Peyer's patch (tissue), 4 donors: ENCODE measurements around the gene PCK2. TPM values are rescaled to one million over a fixed set of nuclear protein-coding genes. Genes with fewer than 3 reads are reported as not detected.

Experiments used
- DNase-seq, 3 donors: peaks; one replicate each; pipeline ENCODE4 v3.0.0-alpha.2; 2017 to 2019
- H3K27ac ChIP-seq, 4 donors: fragments of 200-600 bp; sonication (generic); one replicate each; pipeline ENCODE4 v1.5.1; 2016 to 2019
- H3K27me3 ChIP-seq, 2 donors: fragments of 200-600 bp; sonication (generic); one replicate each; pipeline ENCODE4 v1.5.1; 2019
- H3K36me3 ChIP-seq, 3 donors: fragments of 200-600 bp; sonication (generic); one replicate each; pipeline ENCODE4 v1.5.1; 2016 to 2019
- H3K4me1 ChIP-seq, 4 donors: fragments of 200-600 bp; sonication (generic); one replicate each; pipeline ENCODE4 v1.5.1; 2016 to 2019
- H3K4me3 ChIP-seq, 4 donors: fragments of 200-600 bp; sonication (generic); 1 replicate in 3 of 4; 2 replicates in 1 of 4; pipeline ENCODE4 v1.5.1; 2016 to 2019; ENCODE audit warnings: mild to moderate bottlenecking in 1 of 4
- H3K9me3 ChIP-seq, 4 donors: fragments of 200-600 bp; sonication (generic); one replicate each; pipeline ENCODE4 v1.5.1; 2016 to 2019; ENCODE audit warnings: mild to moderate bottlenecking in 1 of 4
- CTCF ChIP-seq, 6 experiments: fragments of 450-650 bp in 4 of 6; fragments of 200-600 bp in 2 of 6; sonication (generic) in 1 of 6; IDR thresholded peaks; one replicate each; pipeline ENCODE4 v1.5.1; 2017 to 2019; ENCODE audit warnings: antibody characterized with exemption in 6 of 6, mild to moderate bottlenecking in 3 of 6, moderate library complexity in 1 of 6
- POLR2A ChIP-seq, 2 donors: fragments of 450-650 bp; IDR thresholded peaks; one replicate each; pipeline ENCODE4 v1.5.1; 2017; ENCODE audit warnings: antibody characterized with exemption in 2 of 2, mild to moderate bottlenecking in 2 of 2, moderate library complexity in 2 of 2
- total RNA-seq, 4 donors: library from RNA; depleted of rRNA; stranded (reverse); fragments of >200 nt; gene quantifications; one replicate each; pipeline ENCODE4 v1.1.0, GENCODE V29; 2016

Gene PCK2
- total RNA-seq, 4 donors from 2014 or later = 53.6 to 820 (median 644) TPM

GRCh38 chr14:24144451-24144850 lies 50.3 kb downstream of the PCK2 start:
- Histone ChIP-seq H3K27ac (peak overlapping the region in 1 of 4 donors; percentile 12), H3K4me1 (peaks cover 0 to 56% (median 20%) of the 10 kb centered on the region in 4 donors), H3K27me3 (no peaks in the 10 kb centered on the region), H3K4me3 (no peak overlapping the region), H3K9me3 (no peaks in the 10 kb centered on the region), H3K36me3 (peaks cover 0 to 9% (median 0%) of the 10 kb centered on the region in 3 donors)
- no peak for DNase-seq
- no peak for TF ChIP-seq POLR2A (IDR thresholded peaks at IDR 0.05)
- no peak for TF ChIP-seq CTCF (IDR thresholded peaks at IDR 0.05)

- peak overlapping the region; percentile 80 to 96 (median 94) for H3K27ac ChIP-seq
- no peaks in the 10 kb centered on the region for H3K9me3 ChIP-seq
- peaks cover 0 to 17% (median 0%) of the 10 kb centered on the region in 3 donors for H3K36me3 ChIP-seq
- peak overlapping the region; percentile 73 to 96 (median 78) for H3K4me3 ChIP-seq
- no peak for TF ChIP-seq CTCF (IDR thresholded peaks at IDR 0.05)
- no peak for TF ChIP-seq POLR2A (IDR thresholded peaks at IDR 0.05)
- DNase-seq = no peak
- H3K27me3 ChIP-seq = no peaks in the 10 kb centered on the region
- H3K4me1 ChIP-seq = peaks cover 0 to 49% (median 18%) of the 10 kb centered on the region in 4 donors
These were observed 51.1 kb downstream of the PCK2 start for GRCh38 chr14:24145219-24145618.

GRCh38 chr14:24145690-24146452 lies 51.8 kb downstream of the PCK2 start:
- no peak for TF ChIP-seq CTCF (IDR thresholded peaks at IDR 0.05)
- TF ChIP-seq POLR2A (IDR thresholded peaks at IDR 0.05) = no peak
- H3K4me3 ChIP-seq = peak overlapping the region; percentile 73 to 96 (median 78)
- DNase-seq = no peak

GRCh38 chr14:24146453-24146977 lies 52.4 kb downstream of the PCK2 start, which contains the start of gene PSME2:
PSME2 (minus strand) TSS chr14:24146610; CDS start chr14:24146581, 29 bp downstream.
- Histone ChIP-seq H3K27me3 (no peaks in the 10 kb centered on the region), H3K4me1 (peaks cover 0 to 48% (median 16%) of the 10 kb centered on the region in 4 donors), H3K36me3 (peaks cover 0 to 30% (median 1%) of the 10 kb centered on the region in 3 donors), H3K27ac (peak within 1 kb of the TSS; percentile 80 to 96 (median 94)), H3K4me3 (peak within 1 kb of the TSS; percentile 73 to 96 (median 78)), H3K9me3 (no peaks in the 10 kb centered on the region)
- TF ChIP-seq POLR2A (IDR thresholded peaks at IDR 0.05) (peak; percentile 36 to 73), CTCF (IDR thresholded peaks at IDR 0.05) (no peak)
- peak; percentile 95 to 98 (median 97) for DNase-seq

More at GRCh38 chr14:24145690-24146452, 51.8 kb downstream of the PCK2 start:
- no peaks in the 10 kb centered on the region for H3K9me3 ChIP-seq
- peaks cover 0 to 23% (median 0%) of the 10 kb centered on the region in 3 donors for H3K36me3 ChIP-seq
- H3K4me1 ChIP-seq = peaks cover 0 to 48% (median 16%) of the 10 kb centered on the region in 4 donors
- no peaks in the 10 kb centered on the region for H3K27me3 ChIP-seq
- H3K27ac ChIP-seq = peak overlapping the region; percentile 80 to 96 (median 94)

GRCh38 chr14:24146978-24147760 lies 53.1 kb downstream of the PCK2 start, which contains the start of gene RNF31:
RNF31 (plus strand) TSS chr14:24147498; CDS start chr14:24147699, 201 bp downstream.
- Histone ChIP-seq H3K27ac (peak within 1 kb of the TSS; percentile 80 to 96 (median 94)), H3K9me3 (no peaks in the 10 kb centered on the region), H3K4me1 (peaks cover 0 to 45% (median 15%) of the 10 kb centered on the region in 4 donors), H3K4me3 (peak within 1 kb of the TSS; percentile 73 to 96 (median 78)), H3K36me3 (peaks cover 0 to 36% (median 2%) of the 10 kb centered on the region in 3 donors), H3K27me3 (no peaks in the 10 kb centered on the region)
- peak; percentile 98 to 99 (median 99) for DNase-seq
- TF ChIP-seq POLR2A (IDR thresholded peaks at IDR 0.05) (peak; percentile 38 to 54), CTCF (IDR thresholded peaks at IDR 0.05) (no peak)
